ENCODE results near the gene TMCO6.
"Not testable (repeated sequence)": the region's sequence is repeated elsewhere in the genome, so short reads cannot be mapped to it uniquely, and the experiment has no call there.

GRCh38 chr5:140671035-140671434 is 31.8 kb downstream of the TMCO6 start:
- TF ChIP-seq CTCF (conservative IDR thresholded peaks at IDR 0.05; ENCODE audit: low read length); EZH2phosphoT487 (IDR thresholded peaks at IDR 0.05; ENCODE audit: borderline replicate concordance, low read depth, low read length): not testable (repeated sequence)
